ENCODE measurements around the gene PSME2. TPM values are rescaled to one million over a fixed set of nuclear protein-coding genes. Genes with fewer than 3 reads are reported as not detected.

Gene PSME2, protein sequence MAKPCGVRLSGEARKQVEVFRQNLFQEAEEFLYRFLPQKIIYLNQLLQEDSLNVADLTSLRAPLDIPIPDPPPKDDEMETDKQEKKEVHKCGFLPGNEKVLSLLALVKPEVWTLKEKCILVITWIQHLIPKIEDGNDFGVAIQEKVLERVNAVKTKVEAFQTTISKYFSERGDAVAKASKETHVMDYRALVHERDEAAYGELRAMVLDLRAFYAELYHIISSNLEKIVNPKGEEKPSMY
- total RNA-seq (10 to 100 TPM; 26.2 to 43.5 (median 34.5) TPM), polyA plus RNA-seq (100 to 1,000 TPM; 228 to 485 (median 356) TPM)

DNA sequence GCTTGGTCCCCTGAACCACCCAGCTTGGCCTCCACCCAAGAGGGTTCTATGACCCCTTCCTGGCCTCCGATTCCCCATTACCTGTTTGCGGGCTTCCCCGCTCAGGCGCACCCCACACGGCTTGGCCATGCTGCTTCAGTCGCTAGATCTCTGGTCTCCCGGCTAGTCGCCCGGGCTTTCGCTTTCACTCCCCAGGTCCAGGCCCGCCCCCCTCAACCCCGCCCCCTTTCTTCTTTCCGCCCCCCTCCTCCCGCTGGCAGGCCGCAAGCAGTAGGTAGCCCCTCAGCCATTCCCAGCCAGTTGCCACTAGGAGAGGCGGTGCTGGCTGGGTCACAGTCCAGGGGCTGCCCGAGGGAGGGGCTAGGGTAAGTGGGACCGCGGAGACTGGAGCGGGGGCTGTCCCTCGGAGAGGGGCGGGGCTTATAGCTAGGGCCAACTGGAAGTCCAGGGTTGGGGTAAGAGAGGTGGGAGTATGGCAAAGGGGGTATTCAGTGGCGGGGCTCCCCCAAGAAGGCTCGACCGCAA is at the start of gene PSME2:
Gene PSME2 (minus strand): TSS at position 158 of the 525 bp plus-strand sequence. CDS start 29 bp downstream, at position 129.
- WGBS, 2 donors, result 0% methylated on average over 25 of the region's 25 CpGs
- H3K4me3 ChIP-seq, result peak within 1 kb of the TSS; percentile 58 to 98 (median 77)
- no peaks in the 10 kb centered on the region for H3K27me3 ChIP-seq
- peak within 1 kb of the TSS; percentile 92 to 96 (median 95) for H3K27ac ChIP-seq
- H3K36me3 ChIP-seq, result peaks cover 11 to 41% (median 26%) of the 10 kb centered on the region in 4 donors
- peak; percentile 98 for DNase-seq
- H3K9me3 ChIP-seq, result no peaks in the 10 kb centered on the region
- TF ChIP-seq, protein P1, sequence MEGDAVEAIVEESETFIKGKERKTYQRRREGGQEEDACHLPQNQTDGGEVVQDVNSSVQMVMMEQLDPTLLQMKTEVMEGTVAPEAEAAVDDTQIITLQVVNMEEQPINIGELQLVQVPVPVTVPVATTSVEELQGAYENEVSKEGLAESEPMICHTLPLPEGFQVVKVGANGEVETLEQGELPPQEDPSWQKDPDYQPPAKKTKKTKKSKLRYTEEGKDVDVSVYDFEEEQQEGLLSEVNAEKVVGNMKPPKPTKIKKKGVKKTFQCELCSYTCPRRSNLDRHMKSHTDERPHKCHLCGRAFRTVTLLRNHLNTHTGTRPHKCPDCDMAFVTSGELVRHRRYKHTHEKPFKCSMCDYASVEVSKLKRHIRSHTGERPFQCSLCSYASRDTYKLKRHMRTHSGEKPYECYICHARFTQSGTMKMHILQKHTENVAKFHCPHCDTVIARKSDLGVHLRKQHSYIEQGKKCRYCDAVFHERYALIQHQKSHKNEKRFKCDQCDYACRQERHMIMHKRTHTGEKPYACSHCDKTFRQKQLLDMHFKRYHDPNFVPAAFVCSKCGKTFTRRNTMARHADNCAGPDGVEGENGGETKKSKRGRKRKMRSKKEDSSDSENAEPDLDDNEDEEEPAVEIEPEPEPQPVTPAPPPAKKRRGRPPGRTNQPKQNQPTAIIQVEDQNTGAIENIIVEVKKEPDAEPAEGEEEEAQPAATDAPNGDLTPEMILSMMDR (IDR thresholded peaks at IDR 0.05), result no peak
- TF ChIP-seq EP300 (IDR thresholded peaks at IDR 0.05) (no peak), POLR2A (IDR thresholded peaks at IDR 0.05) (peak in 1 of 2 donors; percentile 26), POLR2AphosphoS5 (IDR thresholded peaks at IDR 0.05) (peak; percentile 44 to 76 (median 48))
- intact Hi-C loops (cut with DNase I), result loop anchor here (2.0 to 10.0 kb wide), 4 partner anchors 14 to 842 kb away; partner anchors contain the start of genes BCL2L2, GMPR2, IRF9 and NEDD8
- H3K4me1 ChIP-seq, result peaks cover 0 to 49% (median 37%) of the 10 kb centered on the region in 4 donors

DNA sequence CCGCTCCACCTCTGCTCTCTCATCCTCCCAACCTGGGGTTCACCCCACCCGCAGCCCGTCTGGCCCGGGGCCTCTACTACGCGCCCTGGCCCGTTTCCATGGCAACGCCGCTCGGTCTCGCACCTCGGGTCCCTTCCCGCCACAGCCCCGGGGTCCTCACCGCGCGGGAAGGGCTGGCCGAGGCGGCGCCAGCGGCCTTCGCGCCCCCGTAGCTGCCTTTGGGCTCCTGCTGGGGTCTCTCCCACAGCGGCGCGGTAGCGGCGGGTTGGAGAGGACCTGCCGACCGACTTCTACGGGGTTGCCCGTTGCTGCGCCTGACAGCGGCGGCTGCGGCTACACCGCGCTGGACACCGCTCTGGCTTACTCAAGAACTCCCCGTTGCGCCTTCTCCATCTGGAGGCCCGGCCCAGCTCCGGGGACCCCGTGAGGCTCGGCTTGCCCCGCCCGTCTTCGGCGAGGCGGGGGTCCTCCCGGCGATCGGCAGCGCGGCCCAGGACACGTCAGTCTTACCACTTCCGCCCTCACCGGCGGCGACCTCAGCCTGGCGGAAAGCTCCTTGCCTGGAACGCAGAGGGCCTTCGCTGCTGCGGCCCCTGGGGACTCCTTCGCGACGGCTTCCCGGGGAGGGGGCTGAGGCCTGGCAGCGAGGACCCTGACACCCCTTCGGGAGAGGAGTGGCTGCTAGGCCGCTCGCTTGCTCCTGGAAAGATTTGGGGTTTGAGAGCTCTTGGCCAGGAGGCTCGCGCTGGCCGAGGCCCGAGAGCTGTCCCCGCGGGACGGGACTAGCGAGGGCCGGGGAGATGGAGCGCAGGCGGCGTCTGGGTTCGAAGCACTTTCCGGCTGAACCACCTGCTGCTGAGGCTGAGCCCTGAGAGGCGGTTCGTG is 49.0 kb upstream of the PSME2 start, which contains the start of gene TM9SF1:
Gene TM9SF1 (minus strand): TSS at position 256 of the 885 bp plus-strand sequence. CDS start 422 bp downstream, outside the sequence.
- H3K4me3 ChIP-seq, result peak within 1 kb of the TSS; percentile 66 to 91 (median 84)
- H3K36me3 ChIP-seq, result peaks cover 0 to 32% (median 16%) of the 10 kb centered on the region in 4 donors
- 0% methylated on average over 89 of the region's 89 CpGs for WGBS, 2 donors
- peak; percentile 94 for DNase-seq
- peak within 1 kb of the TSS; percentile 86 to 98 (median 96) for H3K27ac ChIP-seq
- no peaks in the 10 kb centered on the region for H3K9me3 ChIP-seq
- H3K27me3 ChIP-seq, result no peaks in the 10 kb centered on the region
- peaks cover 0 to 31% (median 26%) of the 10 kb centered on the region in 4 donors for H3K4me1 ChIP-seq
- intact Hi-C loops (cut with DNase I), result loop anchor here (2.0 kb wide), 1 partner anchor 17 kb away; the partner anchor contains the start of gene CHMP4A
- TF ChIP-seq, protein P1 (IDR thresholded peaks at IDR 0.05), result no peak
- TF ChIP-seq EP300 (IDR thresholded peaks at IDR 0.05) (no peak), POLR2A (IDR thresholded peaks at IDR 0.05) (peak; percentile 51 to 57), POLR2AphosphoS5 (IDR thresholded peaks at IDR 0.05) (peak; percentile 85 to 93 (median 90))

DNA sequence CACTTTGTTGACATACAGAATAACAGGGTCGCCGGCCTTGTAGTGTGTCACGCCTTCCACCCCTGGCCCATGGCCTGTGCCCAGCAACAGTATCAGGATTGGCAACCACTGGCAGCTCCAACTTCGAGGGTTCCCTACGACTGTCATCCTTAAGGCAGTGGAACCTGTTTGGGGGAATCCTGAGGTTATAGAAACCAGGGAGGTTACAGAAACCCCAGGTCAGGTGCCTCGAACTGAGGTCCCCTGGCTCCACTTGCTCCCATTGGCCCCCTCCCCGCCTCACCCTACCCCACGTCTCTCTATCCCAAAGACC is 48.4 kb upstream of the PSME2 start:
- Histone ChIP-seq H3K9me3 (no peaks in the 10 kb centered on the region), H3K27me3 (no peaks in the 10 kb centered on the region), H3K36me3 (peaks cover 0 to 31% (median 16%) of the 10 kb centered on the region in 4 donors), H3K27ac (peak overlapping the region; percentile 86 to 98 (median 96)), H3K4me1 (peaks cover 0 to 31% (median 26%) of the 10 kb centered on the region in 4 donors), H3K4me3 (peak overlapping the region; percentile 66 to 91 (median 84))
- TF ChIP-seq, protein P1 (IDR thresholded peaks at IDR 0.05), result no peak
- no peak for TF ChIP-seq POLR2A (IDR thresholded peaks at IDR 0.05)
- no peak for TF ChIP-seq POLR2AphosphoS5 (IDR thresholded peaks at IDR 0.05)
- no peak for TF ChIP-seq EP300 (IDR thresholded peaks at IDR 0.05)
- DNase-seq, result no peak
- 42 to 56% methylated on average over 8 of the region's 8 CpGs for WGBS, 2 donors
- intact Hi-C loops (cut with DNase I), result loop anchor here (2.0 kb wide), 1 partner anchor 18 kb away; the partner anchor contains the start of gene CHMP4A

DNA sequence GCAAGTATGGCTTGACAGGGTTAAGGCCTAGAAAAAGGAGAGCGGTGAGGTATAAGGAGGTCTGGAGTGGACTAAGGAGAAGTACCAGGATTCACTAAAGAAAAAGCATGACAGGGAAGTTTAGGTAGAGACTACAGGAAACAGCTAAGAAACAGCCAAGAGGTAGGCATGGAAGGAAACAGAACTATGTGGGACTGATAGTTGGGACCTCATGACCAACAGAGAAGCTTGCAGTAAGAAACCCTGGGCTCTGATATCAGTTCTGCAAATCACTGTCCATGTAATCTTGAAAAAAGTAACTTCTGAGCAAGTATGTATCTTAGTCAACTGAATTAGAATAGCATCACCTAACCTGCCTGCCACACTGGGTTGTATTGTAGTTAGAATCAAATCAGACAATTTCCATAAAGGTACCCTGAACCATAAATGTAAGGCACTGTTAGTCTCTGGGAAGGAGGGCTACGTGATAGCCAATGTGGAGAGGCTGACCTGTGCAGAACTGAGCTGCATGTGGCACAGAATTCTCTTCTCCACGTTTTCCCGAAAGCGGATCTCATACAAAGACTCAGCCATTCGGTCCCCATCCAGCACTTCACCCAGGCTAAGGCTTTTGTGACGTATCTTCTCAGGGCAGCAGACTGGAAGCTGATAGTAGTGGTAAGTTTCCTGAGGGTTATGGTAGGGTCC is 47.9 kb upstream of the PSME2 start:
- Histone ChIP-seq H3K27ac (peak overlapping the region; percentile 86 to 98 (median 96)), H3K27me3 (no peaks in the 10 kb centered on the region), H3K9me3 (no peaks in the 10 kb centered on the region), H3K4me3 (peak overlapping the region; percentile 66 to 91 (median 84)), H3K4me1 (peaks cover 0 to 31% (median 26%) of the 10 kb centered on the region in 4 donors), H3K36me3 (peaks cover 0 to 32% (median 16%) of the 10 kb centered on the region in 4 donors)
- DNase-seq, result no peak
- 86 to 91% methylated on average over 7 of the region's 7 CpGs for WGBS, 2 donors
- intact Hi-C loops (cut with DNase I), result loop anchor here (2.0 kb wide), 1 partner anchor 18 kb away; the partner anchor contains the start of gene CHMP4A
- no peak for TF ChIP-seq EP300 (IDR thresholded peaks at IDR 0.05)
- TF ChIP-seq POLR2AphosphoS5 (IDR thresholded peaks at IDR 0.05), result no peak
- TF ChIP-seq, protein P1 (IDR thresholded peaks at IDR 0.05), result no peak
- no peak for TF ChIP-seq POLR2A (IDR thresholded peaks at IDR 0.05)
